Measurements from ENCODE around the gene SPTBN1.
"Not testable (repeated sequence)": the region's sequence is repeated elsewhere in the genome, so short reads cannot be mapped to it uniquely, and the experiment has no call there.

Gene SPTBN1

DNA sequence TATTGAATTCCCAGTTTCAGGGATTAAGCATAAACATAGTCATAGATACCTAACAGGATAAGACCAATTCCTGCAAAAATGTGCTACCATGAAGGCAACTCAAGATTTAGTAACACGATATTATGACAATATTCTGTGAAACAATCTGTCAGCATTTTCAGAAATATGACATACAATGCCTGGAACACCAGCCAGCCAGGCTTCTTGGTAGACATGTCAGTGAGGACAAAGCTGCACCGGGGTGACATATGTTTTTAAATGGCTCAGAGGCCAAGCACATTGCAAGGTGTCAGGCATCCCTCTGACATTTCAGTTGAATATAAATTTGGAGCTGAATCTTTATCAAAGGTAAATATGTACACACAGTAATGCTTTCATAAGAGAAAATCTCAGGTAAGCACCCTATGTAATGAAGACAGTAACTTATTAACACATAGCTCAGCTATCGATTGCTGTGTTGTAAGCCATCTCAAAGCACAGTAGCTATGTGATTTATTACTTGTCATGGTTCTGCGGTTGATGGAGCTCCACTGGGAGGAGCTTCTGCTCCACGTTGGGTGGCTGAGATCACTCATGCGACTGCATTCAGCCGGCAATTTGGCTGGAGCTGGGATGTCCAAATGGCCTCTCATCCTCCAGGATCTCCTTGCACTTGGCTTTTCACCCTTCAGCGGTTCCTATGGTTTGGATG lies 235.5 kb downstream of the SPTBN1 start:
- no peak for DNase-seq (ENCODE audit: low read depth in 2 of 2, low spot score in 1 of 2)

DNA sequence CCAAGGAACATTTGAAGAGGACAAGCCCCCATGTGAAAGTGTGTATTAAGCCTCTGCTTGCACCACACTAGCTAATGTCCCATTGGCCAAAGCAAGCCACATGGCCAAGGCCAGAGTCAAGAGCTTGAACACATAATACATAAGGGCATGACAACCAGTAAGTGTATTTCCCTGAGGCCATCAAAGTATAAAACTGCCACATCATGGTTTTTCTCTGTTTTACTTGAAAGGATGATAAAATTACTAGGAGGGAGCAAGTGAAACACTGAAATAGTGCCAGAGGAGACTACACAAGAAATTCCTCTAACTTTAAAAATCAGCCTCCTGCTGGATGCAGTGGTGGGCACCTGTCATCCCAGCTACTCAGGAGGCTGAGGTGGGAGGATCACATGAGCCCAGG lies 236.4 kb downstream of the SPTBN1 start:
- no peak for DNase-seq (ENCODE audit: low read depth in 2 of 2, low spot score in 1 of 2)

DNA sequence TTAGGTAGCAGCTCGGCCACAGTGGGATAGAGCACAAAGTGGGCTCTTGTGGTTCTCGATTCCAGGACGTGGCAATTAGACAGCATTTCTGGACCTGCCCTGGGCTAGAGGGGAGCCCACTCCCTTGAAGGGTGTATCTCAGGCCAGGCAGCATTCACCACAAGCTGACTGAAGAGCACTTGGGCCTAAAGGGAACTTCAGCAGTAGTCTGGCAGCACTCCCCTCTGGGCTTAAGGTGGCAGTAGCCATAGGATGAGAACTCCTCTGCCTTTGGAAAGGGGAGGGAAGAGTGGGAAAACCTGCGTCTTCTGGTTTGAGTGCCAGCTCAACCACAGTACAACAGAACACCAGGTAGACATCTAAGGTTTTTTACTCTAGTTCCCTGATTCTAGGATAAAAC lies 239.3 kb downstream of the SPTBN1 start:
- no peak for DNase-seq (ENCODE audit: low read depth in 2 of 2, low spot score in 1 of 2)

DNA sequence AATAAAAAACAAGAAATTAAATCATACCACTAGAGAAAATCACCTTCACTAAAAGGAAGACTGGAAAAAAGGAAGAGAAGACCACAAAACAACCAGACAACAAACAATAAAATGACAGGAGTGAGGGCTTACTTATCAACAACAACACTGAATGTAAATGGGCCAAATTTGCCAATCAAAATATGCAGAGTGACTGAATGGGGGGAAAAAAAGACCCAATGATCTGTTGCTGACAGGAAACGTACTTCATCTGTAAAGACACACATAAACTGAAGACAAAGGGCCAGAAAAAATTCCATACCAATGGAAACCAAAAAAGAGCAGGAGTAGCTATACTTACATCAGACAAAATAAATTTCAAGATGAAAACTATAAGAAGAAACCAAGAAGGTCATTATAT lies 241.8 kb downstream of the SPTBN1 start:
- no peak for DNase-seq (ENCODE audit: low read depth in 2 of 2, low spot score in 1 of 2)

DNA sequence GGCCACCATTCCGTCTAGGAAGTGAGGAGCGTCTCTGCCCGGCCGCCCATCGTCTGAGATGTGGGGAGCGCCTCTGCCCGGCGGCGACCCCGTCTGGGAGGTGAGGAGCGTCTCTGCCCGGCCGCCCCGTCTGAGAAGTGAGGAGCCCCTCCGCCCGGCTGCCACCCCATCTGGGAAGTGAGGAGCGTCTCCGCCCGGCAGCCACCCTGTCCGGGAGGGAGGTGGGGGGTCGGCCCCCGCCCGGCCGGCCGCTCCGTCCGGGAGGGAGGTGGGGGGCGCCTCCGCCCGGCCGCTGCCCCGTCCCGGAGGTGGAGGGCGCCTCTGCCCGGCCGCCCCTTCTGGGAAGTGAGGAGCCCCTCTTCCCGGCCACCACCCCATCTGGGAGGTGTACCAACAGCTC lies 242.8 kb downstream of the SPTBN1 start:
- not testable (repeated sequence) for DNase-seq (ENCODE audit: low read depth in 2 of 2, low spot score in 1 of 2)

DNA sequence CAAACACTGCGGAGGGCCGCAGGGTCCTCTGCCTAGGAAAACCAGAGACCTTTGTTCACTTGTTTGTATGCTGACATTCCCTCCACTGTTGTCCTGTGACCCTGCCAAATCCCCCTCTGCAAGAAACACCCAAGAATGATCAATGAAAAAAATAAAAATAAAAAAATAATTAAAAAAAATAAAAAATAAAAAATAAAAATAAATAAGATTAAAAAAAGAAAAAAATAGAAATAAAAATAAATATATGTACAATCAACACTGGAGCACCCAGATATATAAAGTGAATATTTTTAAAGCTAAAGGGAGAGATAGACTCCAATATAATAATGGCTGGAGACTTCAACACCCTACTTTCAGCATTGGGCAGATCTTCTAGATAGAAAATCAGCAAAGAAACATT lies 243.5 kb downstream of the SPTBN1 start:
- no peak for DNase-seq (ENCODE audit: low read depth in 2 of 2, low spot score in 1 of 2)

DNA sequence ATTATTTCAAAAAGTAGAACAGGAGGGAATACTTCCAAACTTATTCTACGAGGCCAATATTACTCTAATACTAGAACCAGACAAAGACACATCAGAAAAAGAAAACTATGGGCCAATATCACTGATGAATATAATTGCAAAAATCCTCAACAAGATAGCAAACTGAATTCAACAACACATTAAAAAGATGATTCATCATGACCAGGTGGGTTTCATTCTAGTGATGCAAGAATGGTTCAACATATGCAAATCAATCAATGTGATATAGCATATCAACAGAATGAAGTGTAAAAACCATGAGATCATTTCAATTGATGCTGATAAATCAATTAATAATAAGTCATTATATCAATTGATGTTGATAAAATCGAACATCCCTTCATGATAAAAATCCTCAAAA lies 244.9 kb downstream of the SPTBN1 start:
- no peak for DNase-seq (ENCODE audit: low read depth in 2 of 2, low spot score in 1 of 2)

DNA sequence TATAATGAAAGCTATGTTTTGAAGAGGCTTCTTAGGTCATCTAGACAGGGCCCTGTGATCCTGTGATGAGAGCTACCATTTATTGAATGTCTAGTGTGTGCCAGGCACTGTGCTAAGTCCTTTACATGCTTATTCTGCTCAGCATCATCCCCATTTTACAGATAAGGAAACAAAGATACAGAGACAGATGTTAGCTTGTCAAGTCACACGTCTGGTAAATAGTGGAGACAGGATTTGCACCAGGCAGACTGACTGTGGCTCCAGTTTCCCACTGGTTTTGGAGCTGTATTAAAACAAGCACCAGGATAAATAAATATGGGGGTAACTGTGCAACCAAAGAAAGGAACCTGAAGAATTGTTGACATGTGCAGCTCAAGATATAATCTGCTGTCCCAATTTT lies 248.1 kb downstream of the SPTBN1 start:
- DNase-seq (ENCODE audit: low read depth in 2 of 2, low spot score in 1 of 2): no peak

DNA sequence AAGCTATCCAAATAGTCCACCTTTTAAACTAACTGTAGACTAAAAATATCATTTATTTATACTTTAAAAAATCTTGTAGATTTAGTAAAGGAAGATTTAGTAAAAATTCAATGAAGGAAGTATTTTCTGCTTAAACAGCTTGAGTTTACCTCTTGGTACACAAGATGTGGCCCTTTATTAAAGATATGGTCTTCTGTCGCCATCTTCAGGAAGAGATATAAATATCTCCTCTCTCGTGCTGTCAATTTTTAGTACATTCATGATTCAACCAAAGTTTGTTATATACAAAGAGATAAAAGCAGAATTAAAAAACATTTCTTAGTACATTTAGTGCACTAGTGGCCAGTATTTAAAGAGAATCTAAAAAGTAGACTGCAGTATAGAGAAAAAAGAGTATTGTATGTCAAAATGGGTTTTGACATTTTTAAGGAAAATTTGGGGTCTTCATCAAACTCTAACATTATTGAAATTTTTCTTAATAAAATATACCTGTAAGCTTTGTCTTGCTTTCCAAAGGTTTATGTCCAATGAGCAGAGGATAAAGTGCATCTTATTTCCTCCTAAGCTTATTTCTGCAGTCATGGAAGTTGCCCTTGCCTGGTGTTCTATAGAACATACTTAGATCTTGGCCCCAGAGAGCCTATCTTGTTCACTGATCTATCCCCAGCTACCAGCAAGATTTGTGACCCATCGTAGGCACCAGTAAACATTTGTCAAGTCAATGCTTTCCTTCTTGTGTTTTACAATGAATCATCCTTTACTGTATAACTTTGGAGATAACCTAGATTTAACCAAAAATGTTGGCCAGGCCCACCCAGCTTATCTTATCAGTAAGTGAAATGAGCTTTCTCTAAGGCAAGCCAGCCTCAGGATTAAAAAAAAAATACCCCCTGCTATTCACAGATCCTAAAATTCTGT lies 248.8 kb downstream of the SPTBN1 start:
- no peak for DNase-seq (ENCODE audit: low read depth in 2 of 2, low spot score in 1 of 2)

DNA sequence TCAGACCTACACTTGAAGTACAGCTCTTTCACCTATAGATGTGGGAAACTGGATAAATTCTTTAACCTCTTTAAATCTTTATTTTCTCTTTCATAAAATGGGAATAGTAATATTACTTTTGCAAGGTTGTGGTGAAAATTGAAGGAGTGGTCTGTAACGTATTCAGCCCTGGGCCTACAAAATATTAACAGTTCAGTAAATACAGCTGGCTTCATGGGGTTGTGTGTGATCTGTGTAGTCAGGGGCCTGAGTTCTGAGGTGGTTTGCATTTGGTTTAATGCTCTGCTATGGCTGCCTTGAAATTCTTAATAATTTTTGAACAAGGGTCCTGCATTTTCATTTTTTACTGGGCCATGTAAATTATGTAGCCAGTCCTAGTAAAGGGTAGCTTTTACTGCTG lies 250.5 kb downstream of the SPTBN1 start:
- DNase-seq (ENCODE audit: low read depth in 2 of 2, low spot score in 1 of 2): no peak

DNA sequence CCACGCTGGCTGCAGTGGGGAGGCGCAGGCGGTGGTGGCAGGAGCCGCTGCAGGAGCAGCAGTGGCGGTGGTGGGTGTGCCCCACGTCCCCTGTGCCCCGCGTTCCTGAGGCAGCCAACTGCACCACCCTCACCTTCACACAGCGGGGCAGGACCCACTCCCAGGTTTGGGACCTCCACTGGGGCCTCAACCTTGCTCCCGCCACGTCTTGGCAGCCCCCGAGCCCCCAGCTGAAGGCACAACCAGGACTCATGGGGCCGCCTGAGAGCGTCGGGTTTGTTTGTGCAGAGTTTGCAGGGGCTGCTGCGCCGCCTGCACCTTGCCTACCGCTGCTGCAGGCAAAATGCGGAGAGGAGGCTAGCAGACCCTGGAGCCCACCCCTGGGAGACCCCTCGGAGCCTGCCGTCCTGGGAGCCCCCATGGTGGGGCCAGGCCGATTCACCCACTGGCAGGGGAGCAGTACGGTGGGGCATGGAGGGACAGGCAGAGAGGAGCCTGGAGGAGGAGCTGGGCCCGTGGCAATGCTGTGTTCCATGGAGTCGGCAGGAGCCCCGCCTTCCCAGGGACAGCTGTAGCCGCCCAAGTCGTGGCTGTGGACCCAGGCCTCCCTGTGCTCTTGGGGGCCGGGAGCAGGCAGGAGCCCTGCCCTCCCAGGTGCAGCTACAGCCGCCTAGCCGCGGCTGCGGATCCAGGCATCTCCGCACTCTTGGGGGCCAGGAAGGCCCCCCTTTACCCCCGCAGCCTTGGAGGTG lies 252.6 kb downstream of the SPTBN1 start:
- DNase-seq (ENCODE audit: low read depth in 2 of 2, low spot score in 1 of 2): no peak

DNA sequence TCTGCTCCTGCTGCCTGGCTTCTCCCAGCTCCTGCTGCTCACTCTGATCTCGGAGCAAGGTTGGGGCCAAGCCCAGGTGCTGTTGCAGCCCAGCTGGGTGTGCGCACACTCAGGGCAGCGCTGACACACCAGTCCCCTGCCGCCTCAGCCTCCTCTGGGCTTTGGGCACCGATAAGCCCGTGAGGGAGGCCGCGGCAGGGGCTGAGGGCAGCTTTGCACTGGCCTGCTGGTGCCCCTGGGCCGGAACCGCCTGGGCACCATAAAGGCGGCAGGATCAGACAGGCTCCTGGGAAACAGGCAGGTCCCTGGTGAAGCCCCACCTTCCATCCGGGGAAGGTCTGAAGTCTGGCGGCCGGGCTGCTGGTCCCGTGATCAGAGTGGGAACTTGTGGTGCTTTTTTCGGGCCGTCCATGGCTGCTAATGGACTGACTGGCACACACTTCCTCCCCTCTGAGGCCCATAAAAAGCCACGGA lies 253.2 kb downstream of the SPTBN1 start:
- DNase-seq (ENCODE audit: low read depth in 2 of 2, low spot score in 1 of 2): no peak

DNA sequence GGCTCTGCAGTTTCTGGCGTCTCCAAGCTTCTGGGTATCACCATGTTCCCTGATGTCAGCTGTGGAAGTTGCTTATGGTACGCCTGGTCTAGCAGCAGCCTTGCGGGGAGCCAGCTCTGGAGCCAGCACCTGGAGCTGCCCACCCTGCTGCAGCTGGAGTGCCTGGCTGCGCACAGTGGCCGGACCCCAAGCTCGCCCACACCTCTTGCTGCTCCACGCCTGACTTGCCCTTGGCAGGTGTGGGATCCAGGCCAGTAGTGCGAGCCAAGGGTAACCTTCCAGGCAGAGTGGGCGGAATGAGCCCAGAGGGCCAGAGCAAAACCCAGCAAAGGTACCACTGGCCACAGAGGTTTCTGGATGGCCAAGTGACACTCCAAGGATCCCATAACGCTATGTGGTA lies 254.1 kb downstream of the SPTBN1 start:
- no peak for DNase-seq (ENCODE audit: low read depth in 2 of 2, low spot score in 1 of 2)

DNA sequence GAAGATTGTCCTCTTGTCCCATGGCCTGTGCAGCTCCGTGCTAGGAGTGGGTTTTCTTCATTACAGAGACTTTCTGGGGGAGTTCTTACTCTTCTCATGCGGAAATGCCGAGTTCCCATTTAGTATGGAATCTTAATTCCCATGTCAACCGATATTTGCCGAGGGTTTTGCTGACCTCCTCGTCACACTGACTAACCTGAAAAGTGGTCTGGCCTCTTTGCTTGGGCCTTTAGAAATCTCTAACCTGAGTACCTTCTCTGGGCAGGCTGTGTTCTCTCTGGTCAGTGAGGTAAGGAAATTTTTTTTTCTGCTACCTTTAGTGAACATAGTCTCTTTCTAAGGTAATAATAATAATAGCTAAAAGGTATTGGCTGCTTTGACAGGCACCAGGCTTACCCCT lies 256.4 kb downstream of the SPTBN1 start:
- DNase-seq (ENCODE audit: low read depth in 2 of 2, low spot score in 1 of 2): no peak

DNA sequence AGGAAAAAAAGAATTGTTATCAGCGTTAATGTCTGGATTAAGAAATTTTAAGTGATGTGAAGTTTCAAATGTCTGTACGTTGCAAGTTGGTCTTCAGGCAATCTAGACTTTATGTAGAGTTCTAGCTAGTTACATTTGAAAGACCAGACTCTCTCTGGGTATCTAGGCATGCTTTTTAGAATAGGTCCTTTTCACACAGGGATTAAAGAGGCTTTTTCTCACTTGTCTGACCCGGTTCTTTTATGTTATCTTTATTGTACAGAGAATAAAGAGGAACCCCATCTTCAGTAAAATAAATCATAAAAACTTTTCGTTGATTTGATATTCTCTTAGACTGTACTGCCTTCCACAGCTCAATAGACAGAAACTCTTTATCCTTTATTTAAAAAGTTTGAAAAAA lies 258.9 kb downstream of the SPTBN1 start:
- DNase-seq (ENCODE audit: low read depth in 2 of 2, low spot score in 1 of 2): no peak

DNA sequence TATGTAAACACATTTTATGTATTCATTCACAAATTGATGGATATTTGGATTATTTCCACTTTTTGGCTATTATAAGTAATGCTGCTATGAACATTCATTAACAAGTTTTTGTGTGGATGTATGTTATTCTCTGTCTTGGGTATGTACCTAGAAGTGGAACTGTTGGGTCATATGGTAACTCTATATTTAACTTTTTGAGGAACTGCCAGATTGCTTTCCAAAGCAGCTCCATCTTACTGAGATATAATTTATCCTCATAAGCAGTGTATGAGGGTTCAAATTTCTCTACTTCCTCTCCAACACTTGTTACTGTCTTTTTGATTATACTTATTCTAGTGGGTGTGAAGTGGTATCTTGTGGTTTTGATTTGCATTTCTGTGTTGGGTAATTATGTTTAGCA lies 260.2 kb downstream of the SPTBN1 start:
- DNase-seq (ENCODE audit: low read depth in 2 of 2, low spot score in 1 of 2): no peak

DNA sequence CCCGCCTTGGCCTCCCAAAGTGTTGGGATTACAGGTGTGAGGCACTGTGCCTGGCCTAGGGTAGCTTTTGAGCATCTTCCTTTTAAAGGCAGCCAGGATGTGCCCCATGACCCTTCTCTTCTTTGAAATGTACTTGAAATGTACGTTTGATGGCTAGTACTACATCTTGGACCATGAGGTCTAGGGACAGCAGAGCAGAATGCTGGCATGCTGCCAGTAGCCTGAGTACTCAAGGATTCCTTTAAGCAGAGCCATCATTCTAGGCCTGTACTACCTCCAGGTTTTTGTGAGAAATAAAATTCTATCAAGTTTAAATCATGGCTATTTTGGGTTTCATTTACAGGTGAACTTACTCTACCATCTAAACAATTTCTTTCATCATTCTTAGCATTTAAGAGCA lies 264.4 kb downstream of the SPTBN1 start:
- no peak for DNase-seq (ENCODE audit: low read depth in 2 of 2, low spot score in 1 of 2)

Data from stimulated activated CD8-positive, alpha-beta memory T cell treated with anti-CD3 and anti-CD28 coated beads, Interleukin-4, amount 100 ng/mL, for 1 hour (primary cell).